Smooth muscle cell of trachea (primary cell): ENCODE data around the gene COG7. TPM values are rescaled to one million over a fixed set of nuclear protein-coding genes. Genes with fewer than 3 reads are reported as not detected.

Experiments
- total RNA-seq: library from RNA; depleted of rRNA; stranded (reverse); fragments of >200 nt; gene quantifications from 2 replicates; pipeline ENCODE4 v1.2.1, GENCODE V29; 2014

Gene COG7
- total RNA-seq: 18.5 and 26.9 TPM in 2 replicates

DNA sequence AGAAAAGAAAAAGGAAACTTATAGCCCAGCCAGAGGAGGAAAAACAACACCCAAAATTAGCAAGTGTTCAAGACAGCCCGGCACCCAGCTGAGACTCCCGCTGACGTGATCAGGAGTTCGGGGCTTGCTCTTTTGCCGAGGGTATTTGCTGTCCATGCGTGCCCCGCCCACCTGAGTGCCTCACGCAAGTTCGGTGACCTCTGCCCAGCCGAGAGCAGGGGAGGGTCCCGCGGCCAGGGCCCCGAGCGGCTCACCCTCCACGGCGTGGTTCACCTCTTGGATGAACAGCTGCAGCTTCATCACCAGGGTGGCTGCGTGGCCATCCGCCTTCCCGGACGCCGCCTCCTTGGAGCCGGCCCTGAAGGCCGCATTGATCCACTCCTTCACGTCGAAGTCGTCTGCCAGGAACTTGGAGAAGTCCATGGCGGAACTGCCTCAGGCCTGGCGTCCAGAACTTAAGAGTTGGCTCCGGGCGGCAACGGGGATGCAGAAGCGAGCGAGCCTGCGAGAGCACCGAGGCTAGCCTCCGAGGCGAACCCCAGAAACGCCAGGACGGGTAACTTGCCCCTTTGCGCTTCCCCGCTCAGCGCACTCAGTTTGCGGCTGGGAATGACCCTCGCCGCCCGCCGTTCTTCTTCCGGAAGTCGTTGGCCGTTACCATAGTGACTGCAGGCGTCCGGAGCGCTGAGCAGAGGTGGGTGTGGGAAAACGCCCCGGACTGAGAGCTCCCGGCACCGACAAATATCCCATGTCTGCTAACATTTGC lies at the start of gene COG7:
Gene COG7 (minus strand): TSS at position 618 of the 766 bp plus-strand sequence. CDS start 195 bp downstream, at position 423.

Other genes with a start within 250 kb of the COG7 start
- gene SCNN1B, start 150.9 kb downstream of the COG7 start, total RNA-seq: not detected in 2 replicates
- gene GGA2, start 57.3 kb upstream of the COG7 start, total RNA-seq: 38.4 and 39.0 TPM in 2 replicates
- gene EARS2, start 104.2 kb upstream of the COG7 start, total RNA-seq: 38.3 and 48.5 TPM in 2 replicates
- 71.0 and 152 TPM in 2 replicates for gene UBFD1, start 104.5 kb upstream of the COG7 start, total RNA-seq
- 32.3 and 71.6 TPM in 2 replicates for gene NDUFAB1, start 143.1 kb upstream of the COG7 start, total RNA-seq
- 7.0 and 8.4 TPM in 2 replicates for gene PALB2, start 188.1 kb upstream of the COG7 start, total RNA-seq
- 50.3 and 99.3 TPM in 2 replicates for gene DCTN5, start 188.3 kb upstream of the COG7 start, total RNA-seq
- gene PLK1, start 225.7 kb upstream of the COG7 start, total RNA-seq: 4.6 and 27.1 TPM in 2 replicates